Measurements from ENCODE around the gene PROB1. TPM values are rescaled to one million over a fixed set of nuclear protein-coding genes. Genes with fewer than 3 reads are reported as not detected.

PROB1 gene
- total and polyA plus RNA-seq, 2 of the 13 experiments (the other 11 are each of a cell fraction or from before 2014, with no cell fraction given), result 0.69 to 1.1 TPM

DNA sequence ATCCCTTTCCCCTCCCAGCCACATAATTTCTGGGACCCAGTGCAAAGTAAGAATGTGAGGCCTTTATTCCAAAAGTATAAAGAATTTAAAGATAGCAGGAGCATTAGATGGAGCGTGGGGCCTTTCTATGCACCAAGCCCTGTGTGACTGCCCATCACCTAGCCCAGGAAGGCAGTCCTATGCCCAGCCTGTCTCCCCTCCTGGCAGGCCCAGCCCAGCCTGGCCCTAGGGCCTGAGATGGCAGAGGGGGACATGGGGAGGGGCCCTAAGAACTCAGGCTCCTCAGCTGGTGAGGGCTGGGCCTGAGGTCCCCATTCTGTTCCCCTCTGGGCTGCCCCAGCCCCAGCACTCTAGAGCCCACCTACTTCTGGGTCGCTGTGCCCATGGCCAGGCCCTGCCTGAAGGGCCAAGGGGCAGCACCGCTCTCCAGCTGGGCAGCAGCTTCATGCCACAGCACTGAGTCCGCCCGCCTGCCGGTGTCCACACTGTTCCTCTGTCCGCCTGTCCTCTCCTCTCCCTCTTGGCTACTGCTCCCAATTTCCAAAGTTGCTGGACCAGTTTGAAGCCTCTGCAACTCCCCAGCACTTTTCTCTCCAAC is 10.8 kb downstream of the PROB1 start (continued):
- TF ChIP-seq, protein P1, sequence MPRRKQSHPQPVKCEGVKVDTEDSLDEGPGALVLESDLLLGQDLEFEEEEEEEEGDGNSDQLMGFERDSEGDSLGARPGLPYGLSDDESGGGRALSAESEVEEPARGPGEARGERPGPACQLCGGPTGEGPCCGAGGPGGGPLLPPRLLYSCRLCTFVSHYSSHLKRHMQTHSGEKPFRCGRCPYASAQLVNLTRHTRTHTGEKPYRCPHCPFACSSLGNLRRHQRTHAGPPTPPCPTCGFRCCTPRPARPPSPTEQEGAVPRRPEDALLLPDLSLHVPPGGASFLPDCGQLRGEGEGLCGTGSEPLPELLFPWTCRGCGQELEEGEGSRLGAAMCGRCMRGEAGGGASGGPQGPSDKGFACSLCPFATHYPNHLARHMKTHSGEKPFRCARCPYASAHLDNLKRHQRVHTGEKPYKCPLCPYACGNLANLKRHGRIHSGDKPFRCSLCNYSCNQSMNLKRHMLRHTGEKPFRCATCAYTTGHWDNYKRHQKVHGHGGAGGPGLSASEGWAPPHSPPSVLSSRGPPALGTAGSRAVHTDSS (CRISPR knock-in tag; conservative IDR thresholded peaks at IDR 0.05), result no peak
- TF ChIP-seq SIN3A (IDR thresholded peaks at IDR 0.05; ENCODE audit: borderline replicate concordance, low read depth, low read length), result no peak
- no peak for TF ChIP-seq REXO4 (CRISPR knock-in tag; IDR thresholded peaks at IDR 0.05; ENCODE audit: borderline replicate concordance)
- no peak for TF ChIP-seq HNF4A (CRISPR knock-in tag; IDR thresholded peaks at IDR 0.05)
- no peak for TF ChIP-seq NFRKB (IDR thresholded peaks at IDR 0.05)
- no peak for TF ChIP-seq CEBPB (IDR thresholded peaks at IDR 0.05; ENCODE audit: borderline replicate concordance, low read depth, low read length)
- no peak for TF ChIP-seq ZKSCAN8 (CRISPR knock-in tag; IDR thresholded peaks at IDR 0.05; ENCODE audit: borderline replicate concordance)
- peak; percentile 48 for TF ChIP-seq ZFX (CRISPR knock-in tag; IDR thresholded peaks at IDR 0.05; ENCODE audit: low read depth)
- TF ChIP-seq ZFY (CRISPR knock-in tag; IDR thresholded peaks at IDR 0.05), result peak; percentile 27
- 0 out of 2 replicates have a peak, but pooled peaks have one; percentile 79 for TF ChIP-seq DNMT1 (CRISPR knock-in tag; IDR thresholded peaks at IDR 0.05)
- TF ChIP-seq, protein P2, sequence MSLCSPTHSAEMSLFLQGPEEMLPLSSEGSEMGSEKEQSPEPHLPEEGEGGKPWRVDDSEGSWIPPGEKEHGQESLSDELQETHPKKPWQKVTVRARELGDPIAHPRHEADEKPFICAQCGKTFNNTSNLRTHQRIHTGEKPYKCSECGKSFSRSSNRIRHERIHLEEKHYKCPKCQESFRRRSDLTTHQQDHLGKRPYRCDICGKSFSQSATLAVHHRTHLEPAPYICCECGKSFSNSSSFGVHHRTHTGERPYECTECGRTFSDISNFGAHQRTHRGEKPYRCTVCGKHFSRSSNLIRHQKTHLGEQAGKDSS (CRISPR knock-in tag; IDR thresholded peaks at IDR 0.05; ENCODE audit: borderline replicate concordance, low read depth), result peak; percentile 38; the same call in 1 of the 2 replicates
- TF ChIP-seq, protein P3, sequence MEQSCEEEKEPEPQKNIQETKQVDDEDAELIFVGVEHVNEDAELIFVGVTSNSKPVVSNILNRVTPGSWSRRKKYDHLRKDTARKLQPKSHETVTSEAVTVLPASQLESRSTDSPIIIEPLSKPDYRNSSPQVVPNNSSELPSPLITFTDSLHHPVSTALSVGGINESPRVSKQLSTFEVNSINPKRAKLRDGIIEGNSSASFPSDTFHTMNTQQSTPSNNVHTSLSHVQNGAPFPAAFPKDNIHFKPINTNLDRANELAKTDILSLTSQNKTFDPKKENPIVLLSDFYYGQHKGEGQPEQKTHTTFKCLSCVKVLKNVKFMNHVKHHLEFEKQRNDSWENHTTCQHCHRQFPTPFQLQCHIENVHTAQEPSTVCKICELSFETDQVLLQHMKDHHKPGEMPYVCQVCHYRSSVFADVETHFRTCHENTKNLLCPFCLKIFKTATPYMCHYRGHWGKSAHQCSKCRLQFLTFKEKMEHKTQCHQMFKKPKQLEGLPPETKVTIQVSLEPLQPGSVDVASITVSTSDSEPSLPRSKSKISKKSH (CRISPR knock-in tag; IDR thresholded peaks at IDR 0.05; ENCODE audit: borderline replicate concordance), result 0 out of 2 replicates have a peak, but pooled peaks have one; percentile 39
- no peak for TF ChIP-seq ZNF207 (IDR thresholded peaks at IDR 0.05; ENCODE audit: borderline replicate concordance)
- TF ChIP-seq MAZ (IDR thresholded peaks at IDR 0.05; ENCODE audit: borderline replicate concordance, low read depth, low read length), result no peak
- 0 out of 2 replicates have a peak, but pooled peaks have one; percentile 31 for TF ChIP-seq MAZ (CRISPR knock-in tag; IDR thresholded peaks at IDR 0.05; ENCODE audit: low read depth)
- TF ChIP-seq, protein P4, sequence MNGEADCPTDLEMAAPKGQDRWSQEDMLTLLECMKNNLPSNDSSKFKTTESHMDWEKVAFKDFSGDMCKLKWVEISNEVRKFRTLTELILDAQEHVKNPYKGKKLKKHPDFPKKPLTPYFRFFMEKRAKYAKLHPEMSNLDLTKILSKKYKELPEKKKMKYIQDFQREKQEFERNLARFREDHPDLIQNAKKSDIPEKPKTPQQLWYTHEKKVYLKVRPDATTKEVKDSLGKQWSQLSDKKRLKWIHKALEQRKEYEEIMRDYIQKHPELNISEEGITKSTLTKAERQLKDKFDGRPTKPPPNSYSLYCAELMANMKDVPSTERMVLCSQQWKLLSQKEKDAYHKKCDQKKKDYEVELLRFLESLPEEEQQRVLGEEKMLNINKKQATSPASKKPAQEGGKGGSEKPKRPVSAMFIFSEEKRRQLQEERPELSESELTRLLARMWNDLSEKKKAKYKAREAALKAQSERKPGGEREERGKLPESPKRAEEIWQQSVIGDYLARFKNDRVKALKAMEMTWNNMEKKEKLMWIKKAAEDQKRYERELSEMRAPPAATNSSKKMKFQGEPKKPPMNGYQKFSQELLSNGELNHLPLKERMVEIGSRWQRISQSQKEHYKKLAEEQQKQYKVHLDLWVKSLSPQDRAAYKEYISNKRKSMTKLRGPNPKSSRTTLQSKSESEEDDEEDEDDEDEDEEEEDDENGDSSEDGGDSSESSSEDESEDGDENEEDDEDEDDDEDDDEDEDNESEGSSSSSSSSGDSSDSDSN (CRISPR knock-in tag; IDR thresholded peaks at IDR 0.05), result peak; percentile 48
- TF ChIP-seq, protein P5, sequence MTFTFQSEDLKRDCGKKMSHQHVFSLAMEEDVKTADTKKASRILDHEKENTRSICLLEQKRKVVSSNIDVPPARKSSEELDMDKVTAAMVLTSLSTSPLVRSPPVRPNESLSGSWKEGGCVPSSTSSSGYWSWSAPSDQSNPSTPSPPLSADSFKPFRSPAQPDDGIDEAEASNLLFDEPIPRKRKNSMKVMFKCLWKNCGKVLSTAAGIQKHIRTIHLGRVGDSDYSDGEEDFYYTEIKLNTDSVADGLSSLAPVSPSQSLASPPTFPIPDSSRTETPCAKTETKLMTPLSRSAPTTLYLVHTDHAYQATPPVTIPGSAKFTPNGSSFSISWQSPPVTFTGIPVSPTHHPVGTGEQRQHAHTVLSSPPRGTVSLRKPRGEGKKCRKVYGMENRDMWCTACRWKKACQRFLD (CRISPR knock-in tag; IDR thresholded peaks at IDR 0.05; ENCODE audit: borderline replicate concordance), result 0 out of 2 replicates have a peak, but pooled peaks have one; percentile 15
- TF ChIP-seq, protein P6, sequence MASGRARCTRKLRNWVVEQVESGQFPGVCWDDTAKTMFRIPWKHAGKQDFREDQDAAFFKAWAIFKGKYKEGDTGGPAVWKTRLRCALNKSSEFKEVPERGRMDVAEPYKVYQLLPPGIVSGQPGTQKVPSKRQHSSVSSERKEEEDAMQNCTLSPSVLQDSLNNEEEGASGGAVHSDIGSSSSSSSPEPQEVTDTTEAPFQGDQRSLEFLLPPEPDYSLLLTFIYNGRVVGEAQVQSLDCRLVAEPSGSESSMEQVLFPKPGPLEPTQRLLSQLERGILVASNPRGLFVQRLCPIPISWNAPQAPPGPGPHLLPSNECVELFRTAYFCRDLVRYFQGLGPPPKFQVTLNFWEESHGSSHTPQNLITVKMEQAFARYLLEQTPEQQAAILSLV (CRISPR knock-in tag; IDR thresholded peaks at IDR 0.05; ENCODE audit: borderline replicate concordance), result 0 out of 2 replicates have a peak, but pooled peaks have one; percentile 25
